ENCODE results near the gene PHACTR1. TPM values are rescaled to one million over a fixed set of nuclear protein-coding genes. Genes with fewer than 3 reads are reported as not detected.

The PHACTR1 gene
- polyA plus RNA-seq, 3 donors, result 6.1 to 26.9 (median 7.6) TPM

GRCh38 chr6:12916006-12916405 lies 199.4 kb downstream of the PHACTR1 start:
- H3K9me3 Mint-ChIP-seq, result no peaks in the 10 kb centered on the region
- Histone ChIP-seq H3K36me3 (replicated peaks in 1 of 2; ENCODE audit: control insufficient read depth in 1 of 2, insufficient read depth in 2 of 2, low read length in 2 of 2) (no peaks in the 10 kb centered on the region), H3K79me2 (ENCODE audit: insufficient read depth, low read length) (no peaks in the 10 kb centered on the region), H3K4me1 (ENCODE audit: control insufficient read depth in 1 of 2, insufficient read depth in 2 of 2, low read length in 2 of 2) (peaks cover 7 to 10% of the 10 kb centered on the region in 2 donors), H3K27me3 (ENCODE audit: control insufficient read depth in 2 of 2, insufficient read depth in 2 of 2, low read length in 2 of 2) (no peaks in the 10 kb centered on the region), H3K27ac (ENCODE audit: low read depth in 1 of 2, low read length in 2 of 2) (no peak overlapping the region), H3K4me2 (replicated peaks; ENCODE audit: extremely low read depth, low read length, poor library complexity, severe bottlenecking) (peak overlapping the region; percentile 9), H4K20me1 (ENCODE audit: insufficient read depth, low read length) (no peaks in the 10 kb centered on the region), H2AFZ (ENCODE audit: insufficient read depth, low read depth, low read length, poor library complexity, severe bottlenecking) (no peak overlapping the region), H3K4me3 (replicated peaks in 1 of 3; ENCODE audit: low read depth in 2 of 3, low read length in 3 of 3) (no peak overlapping the region), H3K9ac (ENCODE audit: insufficient read depth, low read length, poor library complexity, severe bottlenecking) (no peak overlapping the region), H3K9me3 (replicated peaks in 1 of 2; ENCODE audit: control insufficient read depth in 1 of 2, insufficient read depth in 1 of 2, low read length in 2 of 2) (no peaks in the 10 kb centered on the region)
- TF ChIP-seq, protein P1, sequence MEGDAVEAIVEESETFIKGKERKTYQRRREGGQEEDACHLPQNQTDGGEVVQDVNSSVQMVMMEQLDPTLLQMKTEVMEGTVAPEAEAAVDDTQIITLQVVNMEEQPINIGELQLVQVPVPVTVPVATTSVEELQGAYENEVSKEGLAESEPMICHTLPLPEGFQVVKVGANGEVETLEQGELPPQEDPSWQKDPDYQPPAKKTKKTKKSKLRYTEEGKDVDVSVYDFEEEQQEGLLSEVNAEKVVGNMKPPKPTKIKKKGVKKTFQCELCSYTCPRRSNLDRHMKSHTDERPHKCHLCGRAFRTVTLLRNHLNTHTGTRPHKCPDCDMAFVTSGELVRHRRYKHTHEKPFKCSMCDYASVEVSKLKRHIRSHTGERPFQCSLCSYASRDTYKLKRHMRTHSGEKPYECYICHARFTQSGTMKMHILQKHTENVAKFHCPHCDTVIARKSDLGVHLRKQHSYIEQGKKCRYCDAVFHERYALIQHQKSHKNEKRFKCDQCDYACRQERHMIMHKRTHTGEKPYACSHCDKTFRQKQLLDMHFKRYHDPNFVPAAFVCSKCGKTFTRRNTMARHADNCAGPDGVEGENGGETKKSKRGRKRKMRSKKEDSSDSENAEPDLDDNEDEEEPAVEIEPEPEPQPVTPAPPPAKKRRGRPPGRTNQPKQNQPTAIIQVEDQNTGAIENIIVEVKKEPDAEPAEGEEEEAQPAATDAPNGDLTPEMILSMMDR (IDR thresholded peaks at IDR 0.05), result no peak
- intact Hi-C loops (cut with micrococcal nuclease), result loop anchor here (5.0 to 10.0 kb wide), 3 partner anchors 46 to 419 kb away; partner anchors contain the start of gene TBC1D7 (in 1 of the 2)
- H3K4me3 Mint-ChIP-seq, result peak overlapping the region in 1 of 2 donors; percentile 9
- H3K27ac Mint-ChIP-seq, result peak overlapping the region in 4 of 7 donors; percentile 39 to 79 (median 50)
- peaks cover 9% of the 10 kb centered on the region for H3K4me1 Mint-ChIP-seq
- H3K36me3 Mint-ChIP-seq, result no peaks in the 10 kb centered on the region
- H3K27me3 Mint-ChIP-seq (ENCODE audit: low read depth in 3 of 3), result no peaks in the 10 kb centered on the region
- WGBS (ENCODE audit: insufficient coverage), result 3% methylated on average over 3 of the region's 5 CpGs
- DNase-seq, result peak; percentile 48 to 56 (median 51)

GRCh38 chr6:12916420-12917136 lies 200.0 kb downstream of the PHACTR1 start:
- TF ChIP-seq, protein P1 (IDR thresholded peaks at IDR 0.05), result no peak
- no peak overlapping the region for H3K27ac ChIP-seq (ENCODE audit: low read depth in 1 of 2, low read length in 2 of 2)
- no peaks in the 10 kb centered on the region for H3K36me3 ChIP-seq (replicated peaks in 1 of 2; ENCODE audit: control insufficient read depth in 1 of 2, insufficient read depth in 2 of 2, low read length in 2 of 2)
- H3K9me3 ChIP-seq (replicated peaks in 1 of 2; ENCODE audit: control insufficient read depth in 1 of 2, insufficient read depth in 1 of 2, low read length in 2 of 2), result no peaks in the 10 kb centered on the region
- no CpG with 5 or more reads among the region's 3 CpGs for WGBS (ENCODE audit: insufficient coverage)
- intact Hi-C loops (cut with micrococcal nuclease), result loop anchor here (5.0 to 10.0 kb wide), 3 partner anchors 46 to 418 kb away; partner anchors contain the start of gene TBC1D7 (in 1 of the 2)
- Mint-ChIP-seq H3K27ac (peak overlapping the region in 3 of 7 donors; percentile 39 to 79 (median 60)), H3K9me3 (peaks cover 0 to 2% (median 0%) of the 10 kb centered on the region in 7 donors), H3K36me3 (no peaks in the 10 kb centered on the region), H3K4me1 (peaks cover 9% of the 10 kb centered on the region), H3K4me3 (peak overlapping the region in 1 of 2 donors; percentile 9), H3K27me3 (ENCODE audit: low read depth in 3 of 3) (no peaks in the 10 kb centered on the region)
- H3K27me3 ChIP-seq (ENCODE audit: control insufficient read depth in 2 of 2, insufficient read depth in 2 of 2, low read length in 2 of 2), result no peaks in the 10 kb centered on the region
- no peaks in the 10 kb centered on the region for H4K20me1 ChIP-seq (ENCODE audit: insufficient read depth, low read length)
- no peak overlapping the region for H3K4me3 ChIP-seq (replicated peaks in 1 of 3; ENCODE audit: low read depth in 2 of 3, low read length in 3 of 3)
- no peak overlapping the region for H3K9ac ChIP-seq (ENCODE audit: insufficient read depth, low read length, poor library complexity, severe bottlenecking)
- peak overlapping the region; percentile 9 for H3K4me2 ChIP-seq (replicated peaks; ENCODE audit: extremely low read depth, low read length, poor library complexity, severe bottlenecking)
- no peak overlapping the region for H2AFZ ChIP-seq (ENCODE audit: insufficient read depth, low read depth, low read length, poor library complexity, severe bottlenecking)
- no peak for DNase-seq
- peaks cover 7 to 10% of the 10 kb centered on the region in 2 donors for H3K4me1 ChIP-seq (ENCODE audit: control insufficient read depth in 1 of 2, insufficient read depth in 2 of 2, low read length in 2 of 2)
- H3K79me2 ChIP-seq (ENCODE audit: insufficient read depth, low read length), result no peaks in the 10 kb centered on the region

All from CD14-positive monocyte (primary cell).